GM21737 (cell line): ENCODE data around the gene DOCK1.
"Not testable (repeated sequence)": the region's sequence is repeated elsewhere in the genome, so short reads cannot be mapped to it uniquely, and the experiment has no call there.

Experiments
- ATAC-seq: cut with Tn5 transposase; IDR thresholded peaks from one replicate; pipeline ENCODE4 v1.9.1; 2021; ENCODE audit warnings: mild to moderate bottlenecking, moderate library complexity; ENCODE audit not compliant: unreplicated experiment

Gene DOCK1

DNA sequence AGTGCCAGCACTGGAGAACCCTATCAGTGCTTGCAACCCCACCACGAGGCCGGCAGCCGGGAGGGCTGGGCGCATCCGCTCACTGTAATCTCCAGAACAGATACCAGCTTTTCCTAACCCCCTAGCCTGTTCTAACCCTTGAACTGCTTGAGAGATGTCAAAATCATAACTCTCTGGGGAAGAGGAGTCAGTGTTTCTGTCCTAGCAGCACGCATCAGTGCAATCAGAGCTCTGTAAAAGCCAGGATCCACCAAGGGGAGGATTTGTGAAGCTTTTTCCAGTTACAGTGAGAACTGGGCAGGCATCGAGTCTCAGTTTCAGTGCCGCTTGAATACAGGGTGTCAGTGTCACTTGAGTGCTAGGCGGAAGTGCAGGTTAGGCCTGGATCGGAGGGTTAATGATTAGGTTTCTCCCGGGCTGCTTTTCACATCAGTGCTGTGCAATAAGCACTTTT lies 395.7 kb downstream of the DOCK1 start:
- ATAC-seq: no peak

DNA sequence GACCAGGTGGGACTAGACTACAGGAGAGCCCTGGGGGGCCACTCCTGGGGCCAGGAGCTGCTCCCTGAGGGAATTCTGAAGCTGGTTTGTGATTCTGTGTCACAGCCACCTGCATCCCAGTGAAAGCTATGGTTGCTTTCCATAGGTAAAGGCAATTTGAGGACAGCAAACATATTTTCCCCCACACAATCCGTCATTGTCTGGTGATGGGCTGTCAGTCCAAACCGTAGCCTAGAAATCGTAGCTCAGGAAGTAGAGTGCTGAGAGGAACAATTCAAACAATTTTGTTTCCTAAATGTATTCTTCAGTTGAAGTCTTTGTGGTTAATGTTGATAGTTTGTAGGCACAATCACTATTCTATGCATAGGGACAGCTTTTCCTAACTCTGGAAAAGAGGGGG lies 397.1 kb downstream of the DOCK1 start:
- no peak for ATAC-seq

DNA sequence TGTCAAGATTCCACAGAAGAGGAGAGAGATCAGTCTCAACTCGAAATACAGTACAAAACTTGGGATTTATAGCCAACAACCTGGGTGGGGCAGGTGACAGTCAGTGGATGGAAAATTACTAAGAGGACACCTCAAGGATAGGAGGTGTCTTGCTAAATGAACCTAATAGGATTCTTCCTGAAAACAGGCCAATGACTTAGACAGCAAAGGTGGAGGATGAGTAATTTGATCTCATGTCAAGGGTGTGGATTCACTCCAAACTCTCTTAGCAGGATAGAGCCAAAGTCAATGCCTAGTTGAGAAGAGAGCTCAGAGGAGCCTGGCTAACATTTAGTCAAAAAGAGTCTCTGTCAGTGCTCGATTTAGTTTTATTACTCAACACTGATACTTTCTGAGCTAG lies 397.9 kb downstream of the DOCK1 start:
- ATAC-seq: no peak

DNA sequence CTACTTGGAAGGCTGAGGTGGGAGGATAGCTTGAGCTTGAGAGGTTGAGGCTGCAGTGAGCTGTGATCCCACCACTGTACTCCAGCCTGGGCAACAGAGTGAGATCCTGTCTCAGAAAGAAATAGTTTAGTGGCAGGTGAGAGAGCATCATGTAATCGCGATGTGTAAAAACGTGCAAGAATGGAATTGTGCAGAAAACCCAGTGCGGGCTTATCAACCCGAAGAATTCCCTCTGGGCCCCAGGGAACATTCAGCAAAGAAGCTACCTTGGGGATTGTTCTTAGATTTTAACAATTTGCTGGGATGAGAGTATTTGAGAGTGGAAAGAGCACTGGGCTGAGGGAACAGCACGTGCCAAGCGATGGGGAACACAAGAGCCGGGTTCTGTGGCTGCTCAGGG lies 398.5 kb downstream of the DOCK1 start:
- ATAC-seq: no peak

DNA sequence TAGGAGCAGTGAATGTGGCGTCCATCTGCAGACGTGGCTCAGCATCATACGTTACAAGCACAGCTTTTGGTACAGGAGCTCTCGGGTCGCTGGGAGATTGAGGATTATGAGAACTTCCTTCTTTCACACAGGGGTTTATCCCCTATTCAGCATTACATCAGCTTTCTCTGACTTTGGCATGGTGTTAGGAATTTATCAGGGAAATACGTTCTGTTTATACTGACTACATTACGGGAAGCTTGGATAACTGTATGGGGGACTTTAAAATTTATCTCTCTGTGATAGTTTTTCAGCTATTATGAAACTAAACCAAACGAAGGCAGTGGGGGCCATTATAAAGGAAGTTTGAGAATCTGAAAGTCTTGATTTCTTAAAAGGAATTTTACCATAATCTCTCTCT lies 401.3 kb downstream of the DOCK1 start:
- ATAC-seq: no peak

DNA sequence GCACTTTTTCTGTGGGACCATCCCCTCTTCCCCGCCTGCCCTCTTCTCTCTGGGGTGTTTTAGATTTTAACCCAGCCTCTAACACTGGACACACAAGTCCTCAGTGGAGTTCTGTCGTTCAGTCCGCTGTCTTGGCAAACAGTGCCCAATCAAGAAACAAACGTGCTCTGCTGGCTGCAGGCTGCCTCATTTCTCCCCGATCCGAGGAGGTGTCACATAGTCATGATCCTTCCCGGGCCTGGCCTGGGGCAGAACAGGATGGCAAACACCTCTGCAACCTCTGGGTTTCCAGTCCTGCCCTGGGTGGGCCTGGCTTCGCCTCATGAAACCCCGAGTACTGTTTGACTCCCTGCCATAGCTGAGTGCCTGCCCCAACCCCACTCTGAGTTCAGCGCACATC lies 402.1 kb downstream of the DOCK1 start:
- ATAC-seq: no peak

DNA sequence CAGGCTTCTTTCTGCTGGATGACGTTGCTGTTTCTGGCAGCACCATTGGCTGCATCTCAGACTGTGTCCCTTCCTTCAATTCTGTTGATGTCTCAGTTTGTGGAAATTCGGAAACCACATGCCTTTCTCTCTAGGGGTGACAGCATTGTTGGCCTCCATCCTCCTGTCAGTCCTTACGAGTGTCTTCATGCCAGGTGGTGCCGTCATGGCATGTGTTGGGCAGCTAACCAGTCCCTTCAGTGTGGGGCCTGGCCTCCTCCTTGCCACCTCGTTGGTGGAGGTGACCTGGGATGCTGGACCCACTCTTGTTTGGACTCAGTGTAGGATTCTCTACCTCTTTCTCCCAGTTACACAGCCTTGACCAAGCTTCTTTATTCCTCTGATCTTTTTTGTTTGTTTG lies 402.8 kb downstream of the DOCK1 start:
- ATAC-seq: no peak

DNA sequence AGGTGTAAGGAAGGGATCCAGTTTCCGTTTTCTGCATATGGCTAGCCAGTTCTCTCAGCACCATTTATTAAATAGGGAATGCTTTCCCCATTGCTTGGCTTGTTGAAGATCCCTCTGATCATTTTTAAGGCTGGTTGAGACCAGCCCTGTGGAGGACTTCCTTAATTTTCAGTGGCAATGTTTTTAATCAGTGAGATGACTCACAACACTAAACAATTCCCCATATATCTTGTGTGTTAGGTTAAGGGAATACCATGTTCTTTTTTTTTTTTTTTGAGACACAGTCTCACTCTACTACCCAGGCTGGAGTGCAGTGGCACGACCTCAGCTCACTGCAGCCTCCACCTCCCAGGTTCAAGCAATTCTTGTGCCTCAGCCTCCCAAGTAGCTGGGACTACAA lies 404.4 kb downstream of the DOCK1 start:
- not testable (repeated sequence) for ATAC-seq

DNA sequence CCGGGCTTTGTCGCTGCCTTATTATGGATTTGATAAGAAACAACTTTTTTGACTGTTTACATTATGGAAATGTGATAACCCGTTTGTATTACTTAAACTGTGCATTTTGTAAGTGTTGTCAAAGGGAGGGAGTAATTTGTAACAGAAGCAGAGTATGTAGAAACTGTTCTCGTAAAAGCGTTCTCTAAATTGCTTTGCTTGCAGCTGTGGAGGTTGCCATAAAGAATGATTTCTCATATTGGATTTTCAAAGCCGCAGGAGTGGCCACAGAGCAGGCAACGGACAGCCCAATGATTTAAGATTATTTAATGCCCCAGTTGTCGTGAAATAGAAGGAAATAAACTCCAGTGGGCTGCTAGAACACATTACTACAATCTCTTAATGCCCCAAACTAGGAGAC lies 405.2 kb downstream of the DOCK1 start:
- no peak for ATAC-seq

DNA sequence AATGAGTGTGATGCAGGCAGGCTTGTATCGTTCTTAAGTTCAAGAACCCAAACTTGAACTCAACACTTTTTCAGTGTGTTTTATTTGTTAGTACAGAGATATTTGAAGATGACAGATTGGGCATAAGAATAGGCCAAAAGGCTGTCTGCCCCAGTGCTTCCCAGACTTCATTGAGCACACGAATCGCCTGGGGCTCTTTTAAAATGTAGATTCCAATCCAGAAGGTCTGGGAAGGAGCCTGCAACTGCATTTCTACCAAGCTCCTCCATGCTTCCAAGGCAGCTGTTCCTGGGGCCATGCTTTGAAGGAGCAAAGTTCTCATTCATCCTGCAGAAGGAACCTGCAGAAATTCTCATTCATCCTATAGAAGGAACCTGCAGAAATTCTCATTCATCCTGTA lies 405.7 kb downstream of the DOCK1 start:
- ATAC-seq: no peak

DNA sequence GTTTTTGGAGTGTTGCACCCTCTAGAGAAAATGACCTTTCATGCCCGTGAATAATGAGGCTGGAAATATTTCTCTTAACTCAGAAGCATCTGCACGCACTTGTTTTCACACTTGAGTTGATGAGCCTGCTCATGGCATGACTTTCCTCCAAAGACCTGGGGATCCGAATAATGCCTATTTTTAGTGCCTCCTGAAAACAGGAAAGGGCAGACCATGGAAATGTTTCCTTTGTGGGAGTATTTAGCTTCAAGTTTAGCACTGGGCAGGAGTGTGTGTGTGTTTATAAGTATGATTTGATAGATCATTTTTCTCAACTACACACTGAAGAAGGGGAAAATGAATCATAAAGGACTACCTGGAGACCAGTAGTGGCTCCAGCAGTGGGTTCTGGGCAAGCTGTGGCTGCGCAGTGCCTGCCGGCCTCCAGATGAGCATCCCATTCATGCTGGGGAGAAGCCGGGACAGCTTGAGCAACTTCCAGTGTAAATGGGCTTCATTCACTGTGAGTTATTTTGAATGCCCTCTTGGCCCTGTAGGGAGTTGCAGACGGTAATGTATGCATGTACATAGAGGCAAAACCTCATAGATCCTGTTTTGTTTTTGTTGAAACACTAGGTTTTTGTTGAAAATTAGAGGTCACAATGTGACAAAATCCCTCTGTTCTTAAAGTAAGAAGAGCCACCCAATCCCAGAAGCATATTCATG lies 408.9 kb downstream of the DOCK1 start:
- ATAC-seq: no peak

DNA sequence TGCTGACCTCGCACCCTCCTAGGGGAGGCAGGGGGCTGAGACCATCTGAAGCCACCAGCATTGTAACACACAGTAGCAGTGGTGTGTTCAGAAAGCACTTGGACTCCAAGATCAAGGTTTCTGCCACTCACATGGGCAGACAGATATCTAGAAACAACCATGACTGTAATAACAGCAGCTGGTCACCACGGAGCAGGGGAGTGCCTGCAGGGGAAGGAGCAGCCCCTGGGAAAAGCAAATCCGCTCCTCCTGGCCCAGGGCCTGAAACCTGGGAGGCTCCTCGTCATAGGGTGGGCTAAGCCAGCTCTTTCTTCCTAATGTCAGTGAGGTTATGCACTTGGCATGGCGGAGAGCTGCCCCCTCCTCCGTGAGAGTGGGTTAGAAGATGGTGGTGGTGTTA lies 409.6 kb downstream of the DOCK1 start:
- no peak for ATAC-seq

DNA sequence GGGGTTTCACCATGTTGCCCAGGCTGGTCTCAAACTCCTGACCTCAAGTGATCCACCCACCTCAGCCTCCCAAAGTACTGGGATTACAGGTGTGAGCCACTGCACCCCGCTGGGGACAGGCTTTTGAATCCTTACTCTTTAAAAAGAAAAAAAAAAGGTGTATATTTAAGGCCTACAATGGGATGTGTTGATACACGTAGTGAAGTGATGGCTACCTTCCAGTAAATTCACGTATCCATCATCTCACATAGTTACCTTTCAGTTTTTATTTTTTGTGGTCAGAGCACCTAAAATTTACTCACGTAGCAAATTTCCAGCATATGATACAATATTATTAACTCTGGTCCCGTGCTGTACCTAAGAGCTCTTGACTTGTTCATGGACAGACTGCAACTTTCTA lies 410.7 kb downstream of the DOCK1 start:
- no peak for ATAC-seq

DNA sequence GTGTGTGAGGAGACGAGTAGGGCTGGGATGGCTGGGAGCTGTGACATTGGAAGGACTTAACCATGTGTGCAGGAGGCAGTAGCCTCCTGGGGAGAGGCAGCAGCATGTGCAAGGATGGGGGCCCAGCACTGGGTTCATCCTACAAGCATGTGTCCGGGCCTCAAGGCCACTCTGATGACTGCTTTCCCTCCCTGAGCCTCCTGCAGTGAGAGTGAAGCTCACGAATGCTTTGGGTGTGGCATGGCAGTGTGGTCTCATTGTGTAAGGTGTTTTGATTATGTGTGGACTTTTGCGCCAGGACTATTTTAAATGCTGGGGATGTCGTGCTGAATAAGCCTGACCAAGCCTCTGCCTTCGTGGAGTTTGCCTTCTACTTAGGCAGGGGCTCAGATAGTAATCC lies 413.2 kb downstream of the DOCK1 start:
- ATAC-seq: no peak

DNA sequence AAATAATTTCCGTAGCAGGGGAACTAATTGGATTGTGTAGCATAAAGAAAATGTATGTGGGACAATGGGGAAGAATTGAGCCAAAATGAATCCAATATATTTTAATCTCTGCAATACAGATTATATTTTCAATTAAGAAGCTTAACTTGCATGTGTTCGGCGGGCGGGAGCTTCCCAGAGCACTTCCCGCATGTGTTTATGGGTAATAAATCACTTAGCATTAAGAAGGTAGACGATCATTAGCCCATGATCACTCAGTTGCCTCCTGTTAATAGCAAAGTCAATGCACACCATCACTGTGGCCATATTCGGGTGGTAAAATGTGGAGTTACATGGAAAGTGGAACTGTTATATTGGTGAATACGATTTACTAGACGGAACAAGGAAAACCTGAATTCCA lies 414.0 kb downstream of the DOCK1 start:
- no peak for ATAC-seq

DNA sequence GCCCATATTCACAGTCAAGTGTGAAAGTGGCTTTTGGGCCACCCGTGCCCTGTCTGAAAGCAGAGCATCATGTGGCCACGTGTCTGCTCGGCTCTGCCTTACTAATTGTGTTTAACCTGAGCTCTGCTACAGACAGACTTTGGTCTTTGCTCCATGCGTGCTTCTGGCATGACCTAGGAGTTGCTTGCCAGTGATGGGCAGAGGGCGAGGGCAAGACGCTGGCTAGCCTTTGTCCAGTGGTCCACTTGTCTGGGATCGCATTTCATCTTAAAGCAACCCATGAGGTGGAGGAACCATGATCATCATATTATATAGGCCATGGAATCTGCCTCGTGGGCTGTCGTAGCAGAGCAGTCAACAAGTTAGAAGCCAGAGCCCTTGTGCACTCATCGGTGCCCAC lies 414.5 kb downstream of the DOCK1 start:
- no peak for ATAC-seq

DNA sequence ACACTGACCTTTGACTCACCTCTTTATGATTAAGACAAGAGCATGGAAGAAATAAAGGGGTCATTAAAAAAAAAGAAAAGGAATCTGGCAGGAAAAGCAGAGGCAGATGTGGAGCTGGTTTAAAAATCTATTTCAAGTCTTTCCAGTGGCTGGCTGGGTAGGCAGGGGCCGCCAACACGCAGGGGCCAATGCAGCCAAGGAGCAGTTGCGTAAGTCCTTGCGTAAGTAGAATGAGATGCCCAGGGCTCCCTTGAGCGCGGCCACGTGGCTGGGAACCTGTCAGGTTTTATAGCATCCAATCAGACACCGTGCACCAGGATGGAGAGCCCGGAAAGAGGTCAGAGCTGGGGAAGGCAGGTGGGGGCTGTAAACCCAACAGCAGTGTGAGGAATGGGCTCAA lies 414.9 kb downstream of the DOCK1 start:
- ATAC-seq: no peak

DNA sequence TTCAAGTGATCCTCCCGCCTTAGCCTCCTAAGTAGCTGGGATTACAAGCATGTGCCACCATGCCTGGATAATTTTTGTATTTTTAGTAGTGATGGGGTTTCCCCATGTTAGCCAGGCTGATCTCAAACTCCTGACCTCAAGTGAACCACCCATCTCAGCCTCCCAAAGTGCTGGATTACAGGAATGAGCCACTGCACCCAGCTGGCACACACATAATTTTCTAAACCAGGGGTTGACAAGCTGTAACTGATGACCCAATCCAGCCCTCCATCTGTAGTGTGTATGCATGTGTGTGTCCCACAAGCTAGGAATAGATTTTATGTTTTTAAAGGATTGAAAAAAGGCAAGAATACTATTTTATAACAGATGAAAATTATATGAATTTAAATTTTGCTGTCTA lies 417.1 kb downstream of the DOCK1 start:
- no peak for ATAC-seq

DNA sequence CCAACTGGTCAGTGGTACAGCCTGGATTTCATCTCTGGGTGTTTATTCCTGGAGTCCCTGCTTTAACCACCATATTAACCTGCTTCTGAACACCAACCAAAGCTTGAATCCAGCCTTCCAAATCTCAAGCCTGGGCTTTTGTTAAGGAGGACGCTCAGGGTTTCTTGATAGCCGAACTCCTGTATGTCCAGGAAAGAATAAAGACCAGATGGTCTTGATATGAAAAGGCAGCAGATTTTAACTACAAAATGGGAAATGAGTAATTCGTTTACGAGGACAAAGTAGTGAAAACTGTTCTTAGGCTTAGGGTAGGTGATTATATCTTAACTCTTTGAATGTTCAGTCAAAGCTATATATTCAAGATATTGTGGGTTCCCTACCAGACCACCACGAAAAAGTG lies 420.3 kb downstream of the DOCK1 start:
- ATAC-seq: no peak

DNA sequence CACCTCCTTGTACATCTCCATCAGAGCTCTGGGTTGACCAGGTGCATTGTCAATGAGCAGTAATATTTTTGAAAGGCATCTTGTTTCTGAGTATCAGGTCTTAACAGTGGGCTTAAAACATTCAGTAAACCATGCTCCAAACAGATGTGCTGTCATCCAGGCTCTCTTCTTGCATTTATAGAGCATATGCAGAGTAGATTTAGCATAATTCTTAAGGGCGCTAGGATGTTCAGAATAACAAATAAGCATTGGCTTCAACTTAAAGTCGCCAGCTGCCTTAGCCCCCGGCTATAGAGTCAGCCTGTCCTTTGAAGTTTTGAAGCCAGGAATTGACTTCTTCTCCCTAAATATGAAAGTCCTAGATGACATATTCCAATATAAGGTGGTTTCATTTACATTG lies 421.7 kb downstream of the DOCK1 start:
- no peak for ATAC-seq

DNA sequence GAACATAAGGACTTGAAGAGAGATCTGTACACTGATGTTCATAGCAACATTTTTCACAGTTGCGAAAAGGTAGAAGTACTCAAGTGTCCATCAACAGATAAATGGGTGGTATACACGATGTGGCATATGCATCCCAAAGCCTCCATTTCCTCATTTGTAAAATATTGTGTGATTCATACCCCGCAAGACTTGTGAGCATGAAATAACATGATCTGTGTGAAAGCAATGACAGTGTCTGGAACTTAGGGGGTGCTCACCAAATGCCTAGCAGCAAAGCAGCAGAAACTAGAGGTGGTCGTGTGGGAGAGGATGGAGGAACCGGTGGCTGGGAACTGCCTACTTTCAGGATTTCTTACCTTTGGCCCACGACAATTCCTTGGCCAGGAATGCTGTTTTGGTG lies 426.5 kb downstream of the DOCK1 start:
- ATAC-seq: no peak

DNA sequence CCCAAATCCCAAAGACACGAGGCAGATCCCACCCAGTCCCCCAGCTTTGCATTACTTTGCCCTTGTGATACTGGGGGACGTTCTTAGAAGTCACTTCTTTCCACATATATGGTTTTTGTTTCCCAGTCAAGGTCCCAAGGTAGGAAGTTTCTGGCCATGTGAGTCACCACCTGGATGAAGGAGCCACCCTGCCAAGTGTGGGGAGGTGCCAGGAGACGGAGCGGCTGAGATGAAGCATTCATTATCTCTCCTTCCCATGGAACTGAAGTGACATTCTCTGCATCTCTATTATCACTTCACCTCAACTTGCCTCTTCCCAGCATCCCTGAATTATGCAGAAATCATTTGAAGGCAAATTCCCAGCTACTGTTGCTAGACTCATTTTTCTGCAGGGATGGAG lies 427.4 kb downstream of the DOCK1 start:
- ATAC-seq: no peak

DNA sequence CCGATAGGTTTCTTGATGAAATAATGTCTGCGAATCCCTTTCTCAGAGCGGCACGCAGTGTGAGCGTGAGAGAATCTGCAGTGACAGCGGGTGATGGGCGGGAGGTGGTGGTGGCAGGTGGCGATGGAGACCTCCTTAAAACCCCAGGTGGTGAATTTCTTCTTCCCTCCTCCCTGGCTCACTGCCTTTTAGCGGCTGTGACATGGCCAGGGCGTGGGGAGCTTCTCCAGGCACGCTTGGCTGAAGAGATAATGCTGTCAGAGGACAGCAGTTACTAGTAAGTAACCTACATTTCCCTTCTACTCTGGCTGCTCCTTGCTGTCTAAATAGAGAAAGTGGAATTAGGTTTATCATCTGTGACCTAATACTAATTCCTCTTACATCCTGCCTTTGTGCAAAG lies 432.6 kb downstream of the DOCK1 start:
- ATAC-seq: no peak
